Keratinocyte (primary cell): ENCODE data around the gene ANTKMT.

Experiments used
- EZH2 ChIP-seq: IDR thresholded peaks from one replicate; pipeline ENCODE4 v1.6.1; 2012; ENCODE audit warnings: inconsistent platforms, mild to moderate bottlenecking, low read length, moderate library complexity
- TF ChIP-seq, protein P1 (sequence below), 3 experiments: IDR thresholded peaks in 1 of 3; conservative IDR thresholded peaks in 1 of 3; optimal IDR thresholded peaks in 1 of 3; 2 replicates in 2 of 3; 3 replicates in 1 of 3; pipeline versions ENCODE3 to v1.5.1; 2011; ENCODE audit warnings: low read length in 3 of 3, mild to moderate bottlenecking in 3 of 3, moderate library complexity in 2 of 3, control low read depth in 1 of 3, inconsistent platforms in 1 of 3; ENCODE audit not compliant: insufficient read depth in 2 of 3; ENCODE audit errors: extremely low read depth in 1 of 3

GRCh38 chr16:733382-734207, 12.6 kb downstream of the ANTKMT start:
- TF ChIP-seq, protein P1, sequence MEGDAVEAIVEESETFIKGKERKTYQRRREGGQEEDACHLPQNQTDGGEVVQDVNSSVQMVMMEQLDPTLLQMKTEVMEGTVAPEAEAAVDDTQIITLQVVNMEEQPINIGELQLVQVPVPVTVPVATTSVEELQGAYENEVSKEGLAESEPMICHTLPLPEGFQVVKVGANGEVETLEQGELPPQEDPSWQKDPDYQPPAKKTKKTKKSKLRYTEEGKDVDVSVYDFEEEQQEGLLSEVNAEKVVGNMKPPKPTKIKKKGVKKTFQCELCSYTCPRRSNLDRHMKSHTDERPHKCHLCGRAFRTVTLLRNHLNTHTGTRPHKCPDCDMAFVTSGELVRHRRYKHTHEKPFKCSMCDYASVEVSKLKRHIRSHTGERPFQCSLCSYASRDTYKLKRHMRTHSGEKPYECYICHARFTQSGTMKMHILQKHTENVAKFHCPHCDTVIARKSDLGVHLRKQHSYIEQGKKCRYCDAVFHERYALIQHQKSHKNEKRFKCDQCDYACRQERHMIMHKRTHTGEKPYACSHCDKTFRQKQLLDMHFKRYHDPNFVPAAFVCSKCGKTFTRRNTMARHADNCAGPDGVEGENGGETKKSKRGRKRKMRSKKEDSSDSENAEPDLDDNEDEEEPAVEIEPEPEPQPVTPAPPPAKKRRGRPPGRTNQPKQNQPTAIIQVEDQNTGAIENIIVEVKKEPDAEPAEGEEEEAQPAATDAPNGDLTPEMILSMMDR (optimal IDR thresholded peaks at IDR 0.05 in 1 of 3, IDR thresholded peaks at IDR 0.05 in 1 of 3, conservative IDR thresholded peaks at IDR 0.05 in 1 of 3; ENCODE audit: extremely low read depth in 1 of 3, insufficient read depth in 2 of 3, low read length in 3 of 3) = peak; percentile 14 to 69 (median 23)
- TF ChIP-seq EZH2 = no peak
